Measurements from ENCODE around the gene HPCAL1.

DNA sequence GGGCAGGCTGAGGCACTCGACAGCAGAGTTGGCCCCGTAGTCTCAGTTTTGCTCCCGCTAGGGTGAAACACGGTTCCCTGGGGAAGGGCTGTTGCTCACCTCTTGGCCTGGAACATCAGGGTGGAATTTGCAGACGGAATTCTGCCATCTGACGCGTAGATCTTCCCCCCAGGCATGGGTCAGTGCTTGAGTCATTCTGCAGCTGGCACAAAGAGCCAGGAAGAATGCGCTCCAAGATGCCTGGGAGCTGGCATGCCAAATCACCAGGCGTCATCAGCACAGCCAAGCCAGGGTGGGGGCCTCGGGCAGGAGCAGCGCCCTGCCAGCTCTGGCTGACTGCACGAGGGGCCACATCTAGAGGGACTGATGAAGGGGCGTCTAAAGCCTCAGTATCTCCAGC is 102.7 kb downstream of the HPCAL1 start:
- TF ChIP-seq CTCF (conservative IDR thresholded peaks at IDR 0.05; ENCODE audit: low read length) (no peak), EZH2phosphoT487 (IDR thresholded peaks at IDR 0.05; ENCODE audit: borderline replicate concordance, low read depth, low read length) (no peak)

Measured in OCI-LY7 (cell line).